Type B pancreatic cell (in vitro differentiated cells): ENCODE measurements around the gene FOXD1. TPM values are rescaled to one million over a fixed set of nuclear protein-coding genes. Genes with fewer than 3 reads are reported as not detected.
"Not testable (repeated sequence)": the region's sequence is repeated elsewhere in the genome, so short reads cannot be mapped to it uniquely, and the experiment has no call there.

Source experiments
- DNase-seq: peaks from one replicate; pipeline ENCODE4 v3.0.0; 2021; ENCODE audit warnings: mixed read lengths; ENCODE audit not compliant: unreplicated experiment; ENCODE audit errors: extremely low spot score
- H3K27ac Mint-ChIP-seq: 2 replicates; pipeline ENCODE4 v1.8.0; 2021; ENCODE audit warnings: mild to moderate bottlenecking, mixed read lengths
- H3K27me3 Mint-ChIP-seq: 2 replicates; pipeline ENCODE4 v1.8.0; 2021; ENCODE audit warnings: mixed read lengths
- H3K36me3 Mint-ChIP-seq: 2 replicates; pipeline ENCODE4 v1.8.0; 2021; ENCODE audit warnings: mixed read lengths
- H3K4me1 Mint-ChIP-seq: one replicate; pipeline ENCODE4 v1.8.0; 2021; ENCODE audit warnings: mixed read lengths; ENCODE audit not compliant: unreplicated experiment
- H3K4me3 Mint-ChIP-seq: 2 replicates; pipeline ENCODE4 v1.8.0; 2021; ENCODE audit warnings: mild to moderate bottlenecking, mixed read lengths
- H3K9me3 Mint-ChIP-seq: 2 replicates; pipeline ENCODE4 v1.8.0; 2021; ENCODE audit warnings: mixed read lengths
- CTCF ChIP-seq: fragments of 200-600 bp; sonication (generic); conservative IDR thresholded peaks from 2 replicates; pipeline ENCODE4 v1.5.0; 2021; ENCODE audit warnings: antibody characterized with exemption, mild to moderate bottlenecking
- total RNA-seq: library from RNA; stranded (reverse); gene quantifications from 2 replicates; pipeline ENCODE4 v1.2.1, GENCODE V29; 2021; ENCODE audit warnings: low replicate concordance

FOXD1 gene
- total RNA-seq, 1 donor from 2014 or later = 15.9 TPM

GRCh38 chr5:73460133-73460532, 11.6 kb upstream of the FOXD1 start:
- Mint-ChIP-seq H3K27ac (no peak overlapping the region), H3K27me3 (peaks cover 54% of the 10 kb centered on the region)

GRCh38 chr5:73459366-73459765, 10.8 kb upstream of the FOXD1 start:
- Mint-ChIP-seq H3K4me1 (no peaks in the 10 kb centered on the region), H3K27me3 (peaks cover 53% of the 10 kb centered on the region), H3K36me3 (no peaks in the 10 kb centered on the region), H3K9me3 (no peaks in the 10 kb centered on the region), H3K4me3 (no peak overlapping the region), H3K27ac (no peak overlapping the region)
- no peak for DNase-seq
- TF ChIP-seq CTCF = no peak

More at GRCh38 chr5:73460133-73460532, 11.6 kb upstream of the FOXD1 start:
- H3K4me3 Mint-ChIP-seq = no peak overlapping the region
- TF ChIP-seq CTCF = no peak
- H3K9me3 Mint-ChIP-seq = no peaks in the 10 kb centered on the region
- no peaks in the 10 kb centered on the region for H3K4me1 Mint-ChIP-seq
- no peaks in the 10 kb centered on the region for H3K36me3 Mint-ChIP-seq
- DNase-seq = no peak

- H3K9me3 Mint-ChIP-seq, H3K4me1 Mint-ChIP-seq, DNase-seq, H3K4me3 Mint-ChIP-seq, H3K36me3 Mint-ChIP-seq, H3K27ac Mint-ChIP-seq: not testable (repeated sequence)
- H3K27me3 Mint-ChIP-seq = peaks cover 72% of the 10 kb centered on the region
Observed at GRCh38 chr5:73456462-73456861, 7.9 kb upstream of the FOXD1 start.

GRCh38 chr5:73454379-73455036, 5.9 kb upstream of the FOXD1 start:
- TF ChIP-seq CTCF = peak; percentile 84
- no peak for DNase-seq
- Mint-ChIP-seq H3K9me3 (no peaks in the 10 kb centered on the region), H3K27me3 (peaks cover 73% of the 10 kb centered on the region), H3K27ac (no peak overlapping the region), H3K4me1 (peaks cover 6% of the 10 kb centered on the region), H3K4me3 (peak overlapping the region; percentile 58), H3K36me3 (no peaks in the 10 kb centered on the region)

GRCh38 chr5:73452215-73452614, 3.6 kb upstream of the FOXD1 start:
- no peaks in the 10 kb centered on the region for H3K9me3 Mint-ChIP-seq
- TF ChIP-seq CTCF = no peak
- peaks cover 80% of the 10 kb centered on the region for H3K27me3 Mint-ChIP-seq
- peaks cover 12% of the 10 kb centered on the region for H3K4me1 Mint-ChIP-seq
- no peak for DNase-seq
- no peak overlapping the region for H3K27ac Mint-ChIP-seq
- H3K4me3 Mint-ChIP-seq = peak overlapping the region; percentile 65
- no peaks in the 10 kb centered on the region for H3K36me3 Mint-ChIP-seq

- peak; percentile 88 for DNase-seq
- Mint-ChIP-seq H3K9me3 (no peaks in the 10 kb centered on the region), H3K27me3 (peaks cover 81% of the 10 kb centered on the region), H3K4me1 (peaks cover 12% of the 10 kb centered on the region), H3K27ac (no peak overlapping the region), H3K36me3 (no peaks in the 10 kb centered on the region), H3K4me3 (peak overlapping the region; percentile 84)
- TF ChIP-seq CTCF = peak; percentile 96
Observed at GRCh38 chr5:73451224-73452130, 2.9 kb upstream of the FOXD1 start.
